ENCODE results near the gene RGL2. TPM values are rescaled to one million over a fixed set of nuclear protein-coding genes. Genes with fewer than 3 reads are reported as not detected.

Gene RGL2
- polyA plus RNA-seq, 2 of the 4 experiments (the other 2 are of a cell fraction), result 11.6 to 13.9 TPM

DNA sequence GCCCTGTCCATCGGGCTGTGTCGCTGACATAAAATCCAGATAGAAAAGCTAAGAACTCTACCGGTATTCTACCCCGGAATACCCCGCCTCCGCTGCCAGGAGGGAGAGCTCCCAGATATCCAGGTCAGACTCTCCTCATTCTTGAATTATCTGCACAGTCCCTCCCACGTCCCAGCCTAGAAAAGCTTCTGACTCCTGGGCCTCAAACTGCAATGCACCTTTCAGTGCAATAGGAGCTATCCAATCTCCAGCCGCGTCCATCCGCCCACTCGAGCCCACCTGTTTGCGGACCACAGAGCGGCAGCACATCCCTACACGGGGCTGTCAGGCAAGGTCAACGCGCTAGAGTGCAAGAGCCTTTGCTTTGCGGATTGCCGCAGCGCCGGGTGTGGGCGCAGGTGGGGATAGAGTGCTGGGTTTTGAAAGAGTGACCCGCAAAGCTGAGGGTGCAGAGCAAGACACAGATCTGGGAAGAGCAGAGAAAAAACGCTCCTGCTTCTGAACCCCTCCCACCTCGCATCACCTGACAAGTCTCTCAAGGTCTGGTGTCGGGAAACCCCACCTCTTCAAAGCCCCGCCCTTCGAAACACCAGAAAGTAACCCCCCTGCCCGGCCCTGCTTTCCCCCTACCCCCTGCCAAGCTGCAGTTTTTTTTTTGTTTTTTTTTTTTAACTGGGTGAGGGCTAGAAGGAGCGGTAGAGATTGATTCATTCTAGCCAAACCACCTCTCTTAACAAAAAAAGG is 13.8 kb upstream of the RGL2 start:
- H3K4me2 ChIP-seq, result peak overlapping the region; percentile 92
- peak overlapping the region; percentile 74 for H3K4me3 ChIP-seq
- 20% methylated on average over 15 of the region's 29 CpGs for WGBS (ENCODE audit: missing lambda C conversion rate)
- TF ChIP-seq, protein P1, sequence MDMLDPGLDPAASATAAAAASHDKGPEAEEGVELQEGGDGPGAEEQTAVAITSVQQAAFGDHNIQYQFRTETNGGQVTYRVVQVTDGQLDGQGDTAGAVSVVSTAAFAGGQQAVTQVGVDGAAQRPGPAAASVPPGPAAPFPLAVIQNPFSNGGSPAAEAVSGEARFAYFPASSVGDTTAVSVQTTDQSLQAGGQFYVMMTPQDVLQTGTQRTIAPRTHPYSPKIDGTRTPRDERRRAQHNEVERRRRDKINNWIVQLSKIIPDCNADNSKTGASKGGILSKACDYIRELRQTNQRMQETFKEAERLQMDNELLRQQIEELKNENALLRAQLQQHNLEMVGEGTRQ (IDR thresholded peaks at IDR 0.05), result peak; percentile 61
- TF ChIP-seq, protein P2, sequence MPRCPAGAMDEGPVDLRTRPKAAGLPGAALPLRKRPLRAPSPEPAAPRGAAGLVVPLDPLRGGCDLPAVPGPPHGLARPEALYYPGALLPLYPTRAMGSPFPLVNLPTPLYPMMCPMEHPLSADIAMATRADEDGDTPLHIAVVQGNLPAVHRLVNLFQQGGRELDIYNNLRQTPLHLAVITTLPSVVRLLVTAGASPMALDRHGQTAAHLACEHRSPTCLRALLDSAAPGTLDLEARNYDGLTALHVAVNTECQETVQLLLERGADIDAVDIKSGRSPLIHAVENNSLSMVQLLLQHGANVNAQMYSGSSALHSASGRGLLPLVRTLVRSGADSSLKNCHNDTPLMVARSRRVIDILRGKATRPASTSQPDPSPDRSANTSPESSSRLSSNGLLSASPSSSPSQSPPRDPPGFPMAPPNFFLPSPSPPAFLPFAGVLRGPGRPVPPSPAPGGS (IDR thresholded peaks at IDR 0.05), result no peak
- peak; percentile 79 to 85 for DNase-seq (ENCODE audit: low read depth in 1 of 2, low spot score in 1 of 2)
- no peaks in the 10 kb centered on the region for H3K9me3 ChIP-seq
- no peak for FAIRE-seq
- peak; percentile 44 to 69; a peak in 5 of 6 replicates for ATAC-seq
- ChIA-PET CTCF (interaction anchor here (0.9 to 6.0 kb wide), 4 partner anchors 12 to 34 kb away, joined by 3 to 40 read pairs (median 9); partner anchors contain the start of gene RGL2), POLR2A (interaction anchor here (1.1 kb wide), 1 partner anchor 13 kb away, joined by 5 read pairs; no protein-coding TSS in a partner anchor)
- H3K27ac ChIP-seq, result peak overlapping the region; percentile 93 to 97
- H3K4me1 ChIP-seq, result peaks cover 25% of the 10 kb centered on the region

DNA sequence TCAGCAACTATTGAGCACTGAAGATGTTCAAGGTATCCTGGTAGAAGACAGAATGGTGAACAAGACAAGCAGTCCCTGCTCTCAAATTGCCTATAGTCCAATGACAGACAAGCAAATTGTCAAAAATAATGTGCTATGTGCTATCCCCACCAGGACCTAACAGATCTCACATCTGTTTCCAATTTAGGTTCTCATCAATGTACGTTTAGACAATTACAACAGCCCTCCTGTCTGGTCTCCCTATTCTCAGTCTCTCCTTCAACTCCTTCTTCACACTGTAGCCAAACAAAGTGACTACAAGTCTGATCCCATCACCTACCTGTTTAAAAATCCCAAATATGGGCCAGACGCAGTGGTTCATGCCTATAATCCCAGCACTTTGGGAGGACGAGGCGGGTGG is 7.6 kb upstream of the RGL2 start:
- ChIA-PET CTCF (interaction anchor here (0.8 kb wide), 1 partner anchor 22 kb away, joined by 3 read pairs; no protein-coding TSS in a partner anchor), POLR2A (no interaction called here)
- Histone ChIP-seq H3K4me1 (no peaks in the 10 kb centered on the region), H3K4me3 (no peak overlapping the region), H3K27ac (no peak overlapping the region), H3K4me2 (no peak overlapping the region), H3K9me3 (no peaks in the 10 kb centered on the region)
- FAIRE-seq, result no peak
- no peak for DNase-seq (ENCODE audit: low read depth in 1 of 2, low spot score in 1 of 2)
- no peak for ATAC-seq
- TF ChIP-seq POLR2A (IDR thresholded peaks at IDR 0.05; ENCODE audit: low read length), result no peak
- no peak for TF ChIP-seq EHF (CRISPR knock-in tag; IDR thresholded peaks at IDR 0.05)
- TF ChIP-seq, protein P1 (IDR thresholded peaks at IDR 0.05), result no peak
- 98% methylated on average over 4 of the region's 4 CpGs for WGBS (ENCODE audit: missing lambda C conversion rate)

DNA sequence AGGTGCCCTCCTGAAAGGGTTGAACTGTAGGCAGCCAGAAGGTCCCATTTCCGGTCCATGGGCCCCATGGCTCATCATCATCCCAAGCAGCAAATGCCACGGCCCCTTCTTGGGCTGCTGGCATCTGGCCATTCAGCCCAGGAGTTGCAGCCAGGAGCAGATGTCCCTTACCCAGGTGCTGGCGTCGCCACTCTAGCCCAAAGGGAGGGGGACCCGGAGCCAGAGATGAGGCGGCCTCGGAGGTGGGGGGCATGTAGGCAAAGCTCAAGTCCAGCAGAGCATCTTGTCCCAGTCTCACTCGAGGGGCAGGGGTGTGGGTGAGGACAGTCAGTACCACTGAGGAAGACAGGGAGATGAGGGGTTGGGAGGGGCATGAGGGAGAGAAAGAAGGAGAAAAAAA is 6.3 kb upstream of the RGL2 start:
- 90% methylated on average over 5 of the region's 8 CpGs for WGBS (ENCODE audit: missing lambda C conversion rate)
- no peak overlapping the region for H3K4me3 ChIP-seq
- ChIA-PET POLR2A (no interaction called here), CTCF (interaction anchor here (1.4 kb wide), 1 partner anchor 121 kb away, joined by 3 read pairs; no protein-coding TSS in a partner anchor)
- no peak overlapping the region for H3K27ac ChIP-seq
- ATAC-seq, result no peak
- H3K4me2 ChIP-seq, result no peak overlapping the region
- no peak for TF ChIP-seq JUN (IDR thresholded peaks at IDR 0.05)
- DNase-seq (ENCODE audit: low read depth in 1 of 2, low spot score in 1 of 2), result no peak
- FAIRE-seq, result no peak
- no peaks in the 10 kb centered on the region for H3K9me3 ChIP-seq
- no peaks in the 10 kb centered on the region for H3K4me1 ChIP-seq

DNA sequence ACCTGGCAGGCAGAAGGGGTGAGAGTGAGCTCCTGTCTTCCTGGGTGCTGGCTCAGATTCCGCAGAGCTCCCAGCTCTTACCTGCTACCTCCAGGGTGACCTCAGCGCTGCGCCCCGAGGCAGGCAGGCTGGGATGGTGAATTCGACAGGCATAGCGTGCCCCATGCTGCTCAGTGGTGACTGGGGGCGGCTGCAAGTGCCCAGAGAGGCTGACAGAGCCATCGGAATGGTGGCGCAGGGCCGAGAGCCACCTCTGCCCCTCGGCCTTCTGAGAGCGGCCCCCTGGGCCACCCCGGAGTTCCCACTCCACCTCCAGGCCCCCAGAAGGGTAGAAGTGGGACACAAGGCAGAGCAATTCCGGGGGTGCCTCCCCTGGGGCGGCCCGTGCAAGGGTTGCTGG is 5.5 kb upstream of the RGL2 start:
- TF ChIP-seq, protein P3, sequence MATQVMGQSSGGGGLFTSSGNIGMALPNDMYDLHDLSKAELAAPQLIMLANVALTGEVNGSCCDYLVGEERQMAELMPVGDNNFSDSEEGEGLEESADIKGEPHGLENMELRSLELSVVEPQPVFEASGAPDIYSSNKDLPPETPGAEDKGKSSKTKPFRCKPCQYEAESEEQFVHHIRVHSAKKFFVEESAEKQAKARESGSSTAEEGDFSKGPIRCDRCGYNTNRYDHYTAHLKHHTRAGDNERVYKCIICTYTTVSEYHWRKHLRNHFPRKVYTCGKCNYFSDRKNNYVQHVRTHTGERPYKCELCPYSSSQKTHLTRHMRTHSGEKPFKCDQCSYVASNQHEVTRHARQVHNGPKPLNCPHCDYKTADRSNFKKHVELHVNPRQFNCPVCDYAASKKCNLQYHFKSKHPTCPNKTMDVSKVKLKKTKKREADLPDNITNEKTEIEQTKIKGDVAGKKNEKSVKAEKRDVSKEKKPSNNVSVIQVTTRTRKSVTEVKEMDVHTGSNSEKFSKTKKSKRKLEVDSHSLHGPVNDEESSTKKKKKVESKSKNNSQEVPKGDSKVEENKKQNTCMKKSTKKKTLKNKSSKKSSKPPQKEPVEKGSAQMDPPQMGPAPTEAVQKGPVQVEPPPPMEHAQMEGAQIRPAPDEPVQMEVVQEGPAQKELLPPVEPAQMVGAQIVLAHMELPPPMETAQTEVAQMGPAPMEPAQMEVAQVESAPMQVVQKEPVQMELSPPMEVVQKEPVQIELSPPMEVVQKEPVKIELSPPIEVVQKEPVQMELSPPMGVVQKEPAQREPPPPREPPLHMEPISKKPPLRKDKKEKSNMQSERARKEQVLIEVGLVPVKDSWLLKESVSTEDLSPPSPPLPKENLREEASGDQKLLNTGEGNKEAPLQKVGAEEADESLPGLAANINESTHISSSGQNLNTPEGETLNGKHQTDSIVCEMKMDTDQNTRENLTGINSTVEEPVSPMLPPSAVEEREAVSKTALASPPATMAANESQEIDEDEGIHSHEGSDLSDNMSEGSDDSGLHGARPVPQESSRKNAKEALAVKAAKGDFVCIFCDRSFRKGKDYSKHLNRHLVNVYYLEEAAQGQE (IDR thresholded peaks at IDR 0.05), result no peak
- TF ChIP-seq HEYL (CRISPR knock-in tag; IDR thresholded peaks at IDR 0.05) (no peak), EHF (CRISPR knock-in tag; IDR thresholded peaks at IDR 0.05) (no peak), CEBPB (IDR thresholded peaks at IDR 0.05) (no peak), GATA3 (IDR thresholded peaks at IDR 0.05; ENCODE audit: borderline replicate concordance) (no peak), HDAC2 (IDR thresholded peaks at IDR 0.05) (no peak), SMC3 (IDR thresholded peaks at IDR 0.05) (no peak)
- CTCF ChIA-PET, result no interaction called here
- Histone ChIP-seq H3K4me3 (no peak overlapping the region), H3K27ac (no peak overlapping the region), H3K4me1 (no peaks in the 10 kb centered on the region), H3K9me3 (no peaks in the 10 kb centered on the region), H3K4me2 (no peak overlapping the region)
- POLR2A ChIA-PET, result no interaction called here
- no peak for ATAC-seq
- FAIRE-seq, result no peak
- WGBS (ENCODE audit: missing lambda C conversion rate), result 93% methylated on average over 6 of the region's 16 CpGs
- no peak for DNase-seq (ENCODE audit: low read depth in 1 of 2, low spot score in 1 of 2)

Measured in A549 (cell line).